A549 (cell line): Measurements from ENCODE around the gene CD300LF. TPM values are rescaled to one million over a fixed set of nuclear protein-coding genes. Genes with fewer than 3 reads are reported as not detected.

Experiments
- ATAC-seq, 2 experiments: fragments of 200-7000 bp in 1 of 2; fragments of >200 bp in 1 of 2; cut with Nextera tagmentation in 1 of 2; cut with Tn5 transposase in 1 of 2; 3 replicates each; pipeline versions ENCODE4 v1.8.0 to v1.9.1; 2018 to 2020; ENCODE audit warnings: mild to moderate bottlenecking in 1 of 2, moderate library complexity in 1 of 2
- CTCF ChIA-PET: fragments of 300-600 bp; sonication (Branson Sonifier 250); formaldehyde crosslinking; extraction: SDS; loops from one replicate; lab custom pipeline; 2021; ENCODE audit warnings: antibody characterized with exemption, inconsistent platforms; lab: Yijun Ruan, JAX
- POLR2A ChIA-PET: fragments of 350-600 bp; formaldehyde crosslinking; extraction: SDS; loops from one replicate; lab custom pipeline; 2021; ENCODE audit warnings: antibody characterized with exemption, inconsistent platforms; lab: Yijun Ruan, JAX
- DNase-seq, 2 experiments: peaks; one replicate each; pipeline versions ENCODE4 v3.0.0 to v3.0.0-alpha.2; 2011 to 2016; ENCODE audit warnings: low read depth in 1 of 2, low spot score in 1 of 2
- FAIRE-seq: peaks from 2 replicates; lab custom pipeline; 2011; peaks lifted over from hg19 to GRCh38; lab: Jason Lieb, UNC
- H3K27ac ChIP-seq, 2 experiments: fragments of >200 bp; sonication (Bioruptor Twin); formaldehyde crosslinking; 3 replicates each; pipeline ENCODE4 v1.5.1; 2016 to 2017
- H3K4me1 ChIP-seq: fragments of >200 bp; sonication (Bioruptor Twin); formaldehyde crosslinking; 3 replicates; pipeline ENCODE4 v1.6.1; 2016
- H3K4me2 ChIP-seq: fragments of >200 bp; sonication (Bioruptor Twin); formaldehyde crosslinking; 3 replicates; pipeline ENCODE4 v1.6.1; 2016
- H3K4me3 ChIP-seq: fragments of >200 bp; sonication (Bioruptor Twin); formaldehyde crosslinking; 3 replicates; pipeline ENCODE4 v1.5.1; 2016
- H3K9me3 ChIP-seq: fragments of >200 bp; sonication (Bioruptor Twin); formaldehyde crosslinking; 3 replicates; pipeline ENCODE4 v1.6.1; 2016
- BHLHE40 ChIP-seq: IDR thresholded peaks from 2 replicates; pipeline ENCODE4 v1.6.1; 2012; ENCODE audit warnings: low read depth, low read length, inconsistent platforms
- CEBPB ChIP-seq, 2 experiments: fragments of >200 bp in 1 of 2; sonication (Bioruptor Twin) in 1 of 2; formaldehyde crosslinking in 1 of 2; IDR thresholded peaks; 2 replicates each; pipeline ENCODE4 v1.6.1; 2012 to 2016
- CHD2 ChIP-seq: fragments of 150-350 bp; IDR thresholded peaks from 2 replicates; pipeline ENCODE4 v1.6.1; 2014; ENCODE audit warnings: low read length; ENCODE audit not compliant: partially characterized antibody
- CHD4 ChIP-seq: fragments of 200-600 bp; sonication (generic); IDR thresholded peaks from 2 replicates; pipeline ENCODE4 v1.6.1; 2016; ENCODE audit warnings: antibody characterized with exemption, mild to moderate bottlenecking, borderline replicate concordance
- CTCF ChIP-seq: fragments of >200 bp; sonication (Bioruptor Twin); formaldehyde crosslinking; IDR thresholded peaks from 3 replicates; pipeline ENCODE4 v1.5.1; 2016
- EHF ChIP-seq: fragments of 250-450 bp; sonication (Bioruptor Pico); IDR thresholded peaks from 2 replicates; pipeline ENCODE4 v1.5.0; 2020; ENCODE audit warnings: mild to moderate bottlenecking
- EHMT2 ChIP-seq: fragments of 200-600 bp; sonication (generic); IDR thresholded peaks from 2 replicates; pipeline ENCODE4 v1.6.1; 2016; ENCODE audit warnings: antibody characterized with exemption, low read depth, mild to moderate bottlenecking, moderate library complexity
- ESRRA ChIP-seq: fragments of 150-350 bp; IDR thresholded peaks from 2 replicates; pipeline ENCODE4 v1.6.1; 2014; ENCODE audit warnings: mild to moderate bottlenecking, low read length, borderline replicate concordance
- FOXS1 ChIP-seq: fragments of 250-450 bp; sonication (Bioruptor Pico); IDR thresholded peaks from 2 replicates; pipeline ENCODE4 v1.5.0; 2020; ENCODE audit warnings: mild to moderate bottlenecking, moderate library complexity
- GATA3 ChIP-seq: IDR thresholded peaks from 2 replicates; pipeline ENCODE4 v1.6.1; 2012; ENCODE audit warnings: borderline replicate concordance
- HEYL ChIP-seq: fragments of 250-450 bp; sonication (Bioruptor Pico); IDR thresholded peaks from 2 replicates; pipeline ENCODE4 v1.8.0; 2021; ENCODE audit warnings: mild to moderate bottlenecking, moderate library complexity
- HOXA7 ChIP-seq: fragments of 250-450 bp; sonication (Bioruptor Pico); IDR thresholded peaks from 2 replicates; pipeline ENCODE4 v1.5.0; 2020; ENCODE audit warnings: mild to moderate bottlenecking, moderate library complexity
- HOXB5 ChIP-seq: fragments of 250-450 bp; sonication (Bioruptor Pico); IDR thresholded peaks from 2 replicates; pipeline ENCODE4 v1.5.0; 2020; ENCODE audit warnings: mild to moderate bottlenecking, moderate library complexity
- MAFK ChIP-seq: fragments of 450-650 bp; IDR thresholded peaks from 2 replicates; pipeline ENCODE4 v1.6.1; 2014; ENCODE audit not compliant: partially characterized antibody
- MAZ ChIP-seq: fragments of 150-350 bp; IDR thresholded peaks from 2 replicates; pipeline ENCODE4 v1.6.1; 2014; ENCODE audit warnings: antibody characterized with exemption, low read depth, low read length, borderline replicate concordance
- NFE2L2 ChIP-seq: fragments of 150-350 bp; conservative IDR thresholded peaks from 2 replicates; pipeline ENCODE4 v1.6.1; 2014; ENCODE audit warnings: low read length
- NPAS2 ChIP-seq: fragments of 250-450 bp; sonication (Bioruptor Pico); IDR thresholded peaks from 2 replicates; pipeline ENCODE4 v1.8.0; 2022; ENCODE audit warnings: mild to moderate bottlenecking, moderate library complexity, borderline replicate concordance
- NR3C1 ChIP-seq: fragments of >200 bp; sonication (Bioruptor Twin); formaldehyde crosslinking; IDR thresholded peaks from 3 replicates; pipeline ENCODE4 v1.6.1; 2017
- PBX3 ChIP-seq: IDR thresholded peaks from 2 replicates; pipeline ENCODE4 v1.6.1; 2012
- PHF8 ChIP-seq: fragments of 200-600 bp; sonication (generic); IDR thresholded peaks from 2 replicates; pipeline ENCODE4 v1.6.1; 2016; ENCODE audit warnings: low read depth, mild to moderate bottlenecking, antibody characterized with exemption, moderate library complexity, borderline replicate concordance
- RAD21 ChIP-seq, 2 experiments: fragments of >200 bp in 1 of 2; sonication (Bioruptor Twin) in 1 of 2; formaldehyde crosslinking in 1 of 2; IDR thresholded peaks in 1 of 2; conservative IDR thresholded peaks in 1 of 2; 2 replicates in 1 of 2; 3 replicates in 1 of 2; pipeline ENCODE4 v1.6.1; 2012 to 2018; ENCODE audit warnings: inconsistent platforms in 1 of 2
- TFCP2L1 ChIP-seq: fragments of 250-450 bp; sonication (Bioruptor Pico); IDR thresholded peaks from 2 replicates; pipeline ENCODE4 v1.5.0; 2021; ENCODE audit warnings: mild to moderate bottlenecking
- ZC3H11A ChIP-seq: fragments of 450-650 bp; IDR thresholded peaks from 2 replicates; pipeline ENCODE4 v1.6.1; 2014; ENCODE audit warnings: antibody characterized with exemption, mild to moderate bottlenecking
- ZFP36 ChIP-seq: fragments of 450-650 bp; IDR thresholded peaks from 2 replicates; pipeline ENCODE4 v1.6.1; 2014; ENCODE audit warnings: borderline replicate concordance; ENCODE audit not compliant: partially characterized antibody
- ZNF302 ChIP-seq: fragments of 250-450 bp; sonication (Bioruptor Pico); IDR thresholded peaks from 2 replicates; pipeline ENCODE4 v1.9.0; 2021; ENCODE audit warnings: inconsistent platforms, mild to moderate bottlenecking, moderate library complexity
- WGBS: methylation state at CpG from one replicate; pipeline ENCODE4 v1.1.6; 2017; ENCODE audit errors: missing lambda C conversion rate; 5-methylcytosine and 5-hydroxymethylcytosine counted together
- polyA plus RNA-seq, 4 experiments: library from polyadenylated mRNA; depleted of rRNA in 3 of 4; stranded (reverse); fragments of >200 nt; fragmentation: RNase III in 1 of 4; extraction: RNeasy Plus Mini Kit Qiagen cat#74134 plus additional on column Dnase treatment in 1 of 4; gene quantifications; 2 replicates in 3 of 4; 3 replicates in 1 of 4; pipeline ENCODE4 v1.2.3, GENCODE V29; 2011 to 2017
- TF ChIP-seq, protein P1 (sequence below): IDR thresholded peaks from 2 replicates; pipeline ENCODE4 v1.6.1; 2012; ENCODE audit warnings: low read depth, borderline replicate concordance
- TF ChIP-seq, protein P2 (sequence below): fragments of 200-600 bp; sonication (generic); IDR thresholded peaks from 2 replicates; pipeline ENCODE4 v1.6.1; 2016; ENCODE audit warnings: antibody characterized with exemption, mild to moderate bottlenecking, moderate library complexity
- TF ChIP-seq, protein P3 (sequence below): fragments of >200 bp; sonication (Bioruptor Twin); formaldehyde crosslinking; IDR thresholded peaks from 2 replicates; pipeline ENCODE4 v1.6.1; 2016

CD300LF gene
- polyA plus RNA-seq, 2 of the 4 experiments (the other 2 are of a cell fraction) = not detected

DNA sequence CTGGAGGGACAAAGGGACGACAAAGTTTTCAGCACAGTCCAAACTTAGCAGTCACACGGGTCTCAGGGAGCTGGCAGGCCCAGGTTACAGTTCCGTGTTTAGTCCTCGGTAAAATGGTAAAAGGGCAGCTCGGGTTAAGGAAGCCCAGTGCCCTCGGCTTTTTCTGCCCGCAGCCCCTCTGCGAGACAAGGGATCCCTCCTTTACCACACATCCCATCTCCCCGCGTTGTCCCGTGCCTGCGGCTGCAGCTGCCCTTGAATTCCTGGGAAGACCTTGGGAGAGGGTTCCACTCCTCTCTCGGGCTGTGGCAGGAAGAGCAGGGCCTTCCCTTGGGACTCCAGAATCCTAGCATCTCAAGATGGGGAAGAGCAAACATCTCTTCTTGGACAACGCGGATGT, 17.1 kb upstream of the CD300LF start:
- Histone ChIP-seq H3K9me3 (peaks cover 7% of the 10 kb centered on the region), H3K27ac (no peak overlapping the region), H3K4me2 (no peak overlapping the region), H3K4me1 (0 out of 3 replicates have a peak, but pooled peaks cover 4% of the 10 kb centered on the region), H3K4me3 (no peak overlapping the region)
- TF ChIP-seq CEBPB (IDR thresholded peaks at IDR 0.05) = no peak
- TF ChIP-seq, protein P1, sequence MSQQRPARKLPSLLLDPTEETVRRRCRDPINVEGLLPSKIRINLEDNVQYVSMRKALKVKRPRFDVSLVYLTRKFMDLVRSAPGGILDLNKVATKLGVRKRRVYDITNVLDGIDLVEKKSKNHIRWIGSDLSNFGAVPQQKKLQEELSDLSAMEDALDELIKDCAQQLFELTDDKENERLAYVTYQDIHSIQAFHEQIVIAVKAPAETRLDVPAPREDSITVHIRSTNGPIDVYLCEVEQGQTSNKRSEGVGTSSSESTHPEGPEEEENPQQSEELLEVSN = no peak
- no peak for FAIRE-seq
- CTCF ChIA-PET = interaction anchor here (0.8 to 1.4 kb wide), 5 partner anchors 16 to 82 kb away, joined by 3 to 4 read pairs (median 3); no protein-coding TSS in a partner anchor
- no peak for DNase-seq
- ATAC-seq = no peak
- WGBS = 75% methylated on average over 15 of the region's 15 CpGs
- POLR2A ChIA-PET = no interaction called here

GRCh38 chr17:74729368-74729767, 16.6 kb upstream of the CD300LF start:
- POLR2A ChIA-PET = no interaction called here
- Histone ChIP-seq H3K9me3 (peaks cover 7% of the 10 kb centered on the region), H3K4me3 (no peak overlapping the region), H3K4me2 (no peak overlapping the region), H3K4me1 (0 out of 3 replicates have a peak, but pooled peaks cover 4% of the 10 kb centered on the region), H3K27ac (no peak overlapping the region)
- CTCF ChIA-PET = interaction anchor here (0.8 to 1.4 kb wide), 5 partner anchors 16 to 82 kb away, joined by 3 to 4 read pairs (median 3); no protein-coding TSS in a partner anchor
- FAIRE-seq = no peak
- no peak for ATAC-seq
- WGBS = 70% methylated on average over 5 of the region's 5 CpGs
- DNase-seq = no peak
- no peak for TF ChIP-seq HOXA7 (CRISPR knock-in tag)
- no peak for TF ChIP-seq HEYL (CRISPR knock-in tag)
- TF ChIP-seq CHD2 = no peak
- TF ChIP-seq ZC3H11A = no peak
- no peak for TF ChIP-seq ZFP36
- TF ChIP-seq BHLHE40 = no peak
- TF ChIP-seq PBX3 = no peak
- TF ChIP-seq NPAS2 (CRISPR knock-in tag) = no peak
- no peak for TF ChIP-seq ESRRA
- no peak for TF ChIP-seq TFCP2L1 (CRISPR knock-in tag)
- TF ChIP-seq HOXB5 = no peak
- no peak for TF ChIP-seq MAFK

DNA sequence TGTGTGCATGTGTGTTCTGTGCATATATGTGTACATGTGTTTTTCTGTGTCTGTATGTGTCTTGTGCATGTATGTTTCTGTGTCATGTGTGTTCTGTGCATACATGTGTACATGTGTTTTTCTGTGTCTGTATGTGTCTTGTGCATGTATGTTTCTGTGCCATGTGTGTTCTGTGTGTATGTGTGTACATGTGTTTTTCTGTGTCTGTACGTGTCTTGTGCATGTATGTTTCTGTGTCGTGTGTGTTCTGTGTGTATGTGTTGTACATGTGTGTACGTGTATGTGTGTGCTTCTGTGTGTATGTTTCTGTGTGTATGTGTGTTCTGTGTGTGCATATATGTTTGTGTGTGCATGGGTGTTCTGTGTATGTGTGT, 16.0 kb upstream of the CD300LF start:
- H3K9me3 ChIP-seq = peaks cover 7% of the 10 kb centered on the region
- no peak overlapping the region for H3K4me3 ChIP-seq
- CTCF ChIA-PET = interaction anchor here (1.4 kb wide), 3 partner anchors 48 to 81 kb away, joined by 3 to 4 read pairs (median 3); no protein-coding TSS in a partner anchor
- no peak overlapping the region for H3K4me2 ChIP-seq
- no peak for ATAC-seq
- H3K27ac ChIP-seq = no peak overlapping the region
- FAIRE-seq = peak; percentile 81
- H3K4me1 ChIP-seq = 0 out of 3 replicates have a peak, but pooled peaks cover 1% of the 10 kb centered on the region
- POLR2A ChIA-PET = no interaction called here
- WGBS = 28% methylated on average over 3 of the region's 3 CpGs
- DNase-seq = no peak
- TF ChIP-seq GATA3 (no peak), CHD4 (no peak), HOXA7 (CRISPR knock-in tag) (no peak), EHMT2 (no peak), FOXS1 (CRISPR knock-in tag) (no peak), NR3C1 (no peak), ZNF302 (CRISPR knock-in tag) (no peak), EHF (CRISPR knock-in tag) (no peak), MAZ (no peak), PHF8 (no peak), CTCF (no peak), NFE2L2 (no peak), HEYL (CRISPR knock-in tag) (no peak), RAD21 (conservative IDR thresholded peaks at IDR 0.05 in 1 of 2, IDR thresholded peaks at IDR 0.05 in 1 of 2) (no peak)
- TF ChIP-seq, protein P2, sequence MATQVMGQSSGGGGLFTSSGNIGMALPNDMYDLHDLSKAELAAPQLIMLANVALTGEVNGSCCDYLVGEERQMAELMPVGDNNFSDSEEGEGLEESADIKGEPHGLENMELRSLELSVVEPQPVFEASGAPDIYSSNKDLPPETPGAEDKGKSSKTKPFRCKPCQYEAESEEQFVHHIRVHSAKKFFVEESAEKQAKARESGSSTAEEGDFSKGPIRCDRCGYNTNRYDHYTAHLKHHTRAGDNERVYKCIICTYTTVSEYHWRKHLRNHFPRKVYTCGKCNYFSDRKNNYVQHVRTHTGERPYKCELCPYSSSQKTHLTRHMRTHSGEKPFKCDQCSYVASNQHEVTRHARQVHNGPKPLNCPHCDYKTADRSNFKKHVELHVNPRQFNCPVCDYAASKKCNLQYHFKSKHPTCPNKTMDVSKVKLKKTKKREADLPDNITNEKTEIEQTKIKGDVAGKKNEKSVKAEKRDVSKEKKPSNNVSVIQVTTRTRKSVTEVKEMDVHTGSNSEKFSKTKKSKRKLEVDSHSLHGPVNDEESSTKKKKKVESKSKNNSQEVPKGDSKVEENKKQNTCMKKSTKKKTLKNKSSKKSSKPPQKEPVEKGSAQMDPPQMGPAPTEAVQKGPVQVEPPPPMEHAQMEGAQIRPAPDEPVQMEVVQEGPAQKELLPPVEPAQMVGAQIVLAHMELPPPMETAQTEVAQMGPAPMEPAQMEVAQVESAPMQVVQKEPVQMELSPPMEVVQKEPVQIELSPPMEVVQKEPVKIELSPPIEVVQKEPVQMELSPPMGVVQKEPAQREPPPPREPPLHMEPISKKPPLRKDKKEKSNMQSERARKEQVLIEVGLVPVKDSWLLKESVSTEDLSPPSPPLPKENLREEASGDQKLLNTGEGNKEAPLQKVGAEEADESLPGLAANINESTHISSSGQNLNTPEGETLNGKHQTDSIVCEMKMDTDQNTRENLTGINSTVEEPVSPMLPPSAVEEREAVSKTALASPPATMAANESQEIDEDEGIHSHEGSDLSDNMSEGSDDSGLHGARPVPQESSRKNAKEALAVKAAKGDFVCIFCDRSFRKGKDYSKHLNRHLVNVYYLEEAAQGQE = no peak
- TF ChIP-seq, protein P3, sequence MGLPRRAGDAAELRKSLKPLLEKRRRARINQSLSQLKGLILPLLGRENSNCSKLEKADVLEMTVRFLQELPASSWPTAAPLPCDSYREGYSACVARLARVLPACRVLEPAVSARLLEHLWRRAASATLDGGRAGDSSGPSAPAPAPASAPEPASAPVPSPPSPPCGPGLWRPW = no peak
